ENCODE results near the gene ZNF487. TPM values are rescaled to one million over a fixed set of nuclear protein-coding genes. Genes with fewer than 3 reads are reported as not detected.

Gene ZNF487
- total and polyA plus RNA-seq, 2 of the 13 experiments (the other 11 are each of a cell fraction or from before 2014, with no cell fraction given): 7.4 to 8.8 TPM

- no TSS peak for BruUV-seq (replicated peaks)
- TF ChIP-seq ZNF878 (CRISPR knock-in tag; IDR thresholded peaks at IDR 0.05) (no peak), BRF2 (CRISPR knock-in tag; IDR thresholded peaks at IDR 0.05) (no peak), ZGPAT (CRISPR knock-in tag; IDR thresholded peaks at IDR 0.05) (peak; percentile 74), BCLAF1 (IDR thresholded peaks at IDR 0.05) (no peak), ZNF768 (CRISPR knock-in tag; IDR thresholded peaks at IDR 0.05) (no peak), SMAD3 (CRISPR knock-in tag; IDR thresholded peaks at IDR 0.05) (no peak), NFYB (CRISPR knock-in tag; IDR thresholded peaks at IDR 0.05) (peak; percentile 62), ZNF569 (CRISPR knock-in tag; IDR thresholded peaks at IDR 0.05; ENCODE audit: borderline replicate concordance) (no peak), SNAPC4 (CRISPR knock-in tag; IDR thresholded peaks at IDR 0.05) (no peak), ARNTL (CRISPR knock-in tag; IDR thresholded peaks at IDR 0.05) (peak; percentile 74; the same call in 1 of the 2 replicates), ZNF317 (CRISPR knock-in tag; IDR thresholded peaks at IDR 0.05) (no peak)
Measured at GRCh38 chr10:43417950-43418768, 18.8 kb upstream of the ZNF487 start.

More at GRCh38 chr10:43417950-43418768, 18.8 kb upstream of the ZNF487 start:
- Histone ChIP-seq H4K20me1 (ENCODE audit: insufficient read depth, low read length) (no peaks in the 10 kb centered on the region), H3K4me2 (ENCODE audit: low read depth, low read length) (peak overlapping the region; percentile 47), H3K27me3 (ENCODE audit: control insufficient read depth in 1 of 2, insufficient read depth in 2 of 2, low read length in 2 of 2) (no peaks in the 10 kb centered on the region), H3K4me1 (ENCODE audit: insufficient read depth, low read length) (peaks cover 53% of the 10 kb centered on the region), H3K9ac (ENCODE audit: insufficient read depth, low read depth, low read length) (peak overlapping the region; percentile 51), H3K27ac (ENCODE audit: extremely low read length, insufficient read depth, low read length) (peak overlapping the region; percentile 63), H2AFZ (ENCODE audit: low read length) (no peak overlapping the region), H3K9me3 (ENCODE audit: low read length) (no peaks in the 10 kb centered on the region), H3K79me2 (ENCODE audit: insufficient read depth, low read length) (no peaks in the 10 kb centered on the region), H3K4me3 (replicated peaks in 1 of 3; ENCODE audit: insufficient read depth in 1 of 3, low read depth in 2 of 3, low read length in 3 of 3) (peak overlapping the region in 1 of 3 experiments; percentile 1; a peak in 1 of 6 replicates), H3K36me3 (replicated peaks in 1 of 2; ENCODE audit: control insufficient read depth in 1 of 2, insufficient read depth in 2 of 2, low read length in 2 of 2) (no peaks in the 10 kb centered on the region)
- WGBS (ENCODE audit: low lambda C conversion rate): 55% methylated on average over 14 of the region's 14 CpGs
- CTCF ChIA-PET (ENCODE audit: low intra/inter-chr PET ratio, low total read pairs): no interaction called here
- ATAC-seq: peak; percentile 36
- FAIRE-seq: peak; percentile 89
- in situ Hi-C loops (cut with HindIII; ENCODE audit: extremely low pct_ligation_motif_present, low pct_unique_long_range_greater_than_20kb) (loop anchor here (25.0 kb wide), 1 partner anchor 1544 kb away; the partner anchor contains the start of gene RASSF4), intact Hi-C loops (cut with micrococcal nuclease; ENCODE audit: unreplicated experiment) (no loop called here)
- POLR2A ChIA-PET: interaction anchor here (3.8 to 4.9 kb wide), 3 partner anchors 9 to 21 kb away, joined by 33 to 39 read pairs (median 33); partner anchors contain the start of genes HNRNPF and ZNF487
- peak; percentile 92 for DNase-seq (ENCODE audit: low spot score)

All from HepG2 (cell line).